COLO829 (cell line): Measurements from ENCODE around the gene FBLN5.

Source experiments
- DNase-seq: peaks from one replicate; pipeline ENCODE4 v3.0.0; 2012; ENCODE audit warnings: low spot score

FBLN5 gene

GRCh38 chr14:91947475-91948184 is at the start of gene FBLN5:
Gene FBLN5, minus strand, starts transcription at chr14:91947694. Its CDS starts 465 bp downstream, at chr14:91947229.
- DNase-seq = no peak

GRCh38 chr14:91996948-91997371 is 49.5 kb upstream of the FBLN5 start:
- DNase-seq = peak; percentile 42

DNA sequence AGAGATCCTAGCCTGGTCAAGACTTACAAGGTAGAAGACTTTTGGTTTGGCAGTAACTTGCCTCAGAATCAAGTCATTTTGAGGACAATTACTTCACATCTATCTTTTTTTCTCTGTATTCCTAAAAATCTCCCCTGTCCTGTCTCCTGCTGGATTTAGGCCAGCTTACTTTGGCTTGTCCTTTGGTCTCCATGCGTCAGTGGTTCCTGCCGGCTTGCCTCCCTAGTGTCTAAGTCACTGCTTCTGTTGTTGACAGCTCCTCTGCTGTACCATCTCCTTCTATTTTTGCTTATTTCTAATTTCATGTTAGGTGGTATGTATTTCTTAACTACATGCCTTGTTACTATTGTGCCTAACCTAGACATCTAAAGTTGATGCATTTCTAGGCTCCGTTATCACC is 39.7 kb upstream of the FBLN5 start:
- no peak for DNase-seq

GRCh38 chr14:91985521-91986255 is 38.2 kb upstream of the FBLN5 start:
- no peak for DNase-seq

- DNase-seq = no peak
Observed at GRCh38 chr14:91985008-91985407, 37.5 kb upstream of the FBLN5 start.

- DNase-seq = no peak
Observed at GRCh38 chr14:91983588-91983987, 36.1 kb upstream of the FBLN5 start.

GRCh38 chr14:91980157-91980556 is 32.7 kb upstream of the FBLN5 start:
- DNase-seq = peak; percentile 93

GRCh38 chr14:91977884-91978283 is 30.4 kb upstream of the FBLN5 start:
- no peak for DNase-seq

- no peak for DNase-seq
Observed at GRCh38 chr14:91975763-91976162, 28.3 kb upstream of the FBLN5 start.

GRCh38 chr14:91971188-91971778 is 23.8 kb upstream of the FBLN5 start:
- no peak for DNase-seq

DNA sequence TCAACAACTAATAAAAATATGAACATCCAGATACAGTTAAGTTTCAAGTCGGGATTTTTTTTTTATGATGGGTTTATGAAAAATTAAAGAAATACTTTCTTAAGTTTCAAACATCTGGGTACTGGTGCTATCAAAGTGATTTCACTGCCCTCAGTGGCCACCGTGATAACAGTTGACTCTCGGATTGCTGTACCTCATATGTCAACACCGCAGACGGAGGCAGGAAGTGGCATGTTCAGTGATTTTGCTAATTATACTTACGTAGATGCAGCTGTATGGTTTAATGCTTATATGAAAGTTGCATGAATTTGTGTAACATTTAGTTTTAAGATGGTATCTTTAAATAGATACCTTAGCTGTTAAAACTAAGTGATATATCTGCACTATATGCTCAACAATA is 20.8 kb upstream of the FBLN5 start:
- DNase-seq = no peak

DNA sequence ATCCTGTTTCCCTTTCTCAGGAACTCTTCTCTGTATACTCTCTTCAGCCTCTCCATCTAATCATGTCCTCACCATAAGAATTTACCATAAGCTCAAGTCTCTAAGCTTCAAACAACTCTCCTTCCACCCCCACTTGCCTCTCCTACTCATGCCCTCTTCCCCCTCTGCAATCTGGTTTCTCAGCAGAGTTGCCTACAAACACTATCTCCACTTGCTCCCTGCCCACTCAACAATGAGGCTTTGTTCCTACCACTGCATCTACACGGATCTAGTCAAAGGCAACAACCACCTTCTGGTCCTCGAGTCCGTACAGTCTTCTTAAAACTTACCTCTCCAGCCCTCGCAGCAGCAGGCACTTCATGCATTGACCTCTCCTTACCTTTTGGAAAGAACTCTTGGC is 17.2 kb upstream of the FBLN5 start:
- no peak for DNase-seq

GRCh38 chr14:91964011-91964410 is 16.5 kb upstream of the FBLN5 start:
- DNase-seq = no peak

DNA sequence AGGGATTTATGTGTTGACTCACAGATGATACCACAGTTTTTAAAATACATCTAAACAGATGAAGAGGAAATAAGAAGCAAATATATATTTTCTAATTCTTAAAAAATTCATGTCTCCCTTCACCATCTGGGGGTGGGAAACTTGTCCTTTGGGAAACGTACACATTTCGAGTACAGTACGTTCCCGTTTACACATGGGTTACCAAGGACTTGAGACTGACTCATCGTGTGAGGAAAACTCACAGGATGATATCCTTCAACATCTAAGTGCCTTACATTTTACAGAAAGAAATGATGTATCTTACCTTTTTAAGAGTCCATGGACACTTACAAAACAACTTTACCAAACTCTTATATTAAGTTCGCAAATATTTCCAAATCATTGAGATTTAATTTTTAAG is 16.0 kb upstream of the FBLN5 start:
- DNase-seq = no peak

DNA sequence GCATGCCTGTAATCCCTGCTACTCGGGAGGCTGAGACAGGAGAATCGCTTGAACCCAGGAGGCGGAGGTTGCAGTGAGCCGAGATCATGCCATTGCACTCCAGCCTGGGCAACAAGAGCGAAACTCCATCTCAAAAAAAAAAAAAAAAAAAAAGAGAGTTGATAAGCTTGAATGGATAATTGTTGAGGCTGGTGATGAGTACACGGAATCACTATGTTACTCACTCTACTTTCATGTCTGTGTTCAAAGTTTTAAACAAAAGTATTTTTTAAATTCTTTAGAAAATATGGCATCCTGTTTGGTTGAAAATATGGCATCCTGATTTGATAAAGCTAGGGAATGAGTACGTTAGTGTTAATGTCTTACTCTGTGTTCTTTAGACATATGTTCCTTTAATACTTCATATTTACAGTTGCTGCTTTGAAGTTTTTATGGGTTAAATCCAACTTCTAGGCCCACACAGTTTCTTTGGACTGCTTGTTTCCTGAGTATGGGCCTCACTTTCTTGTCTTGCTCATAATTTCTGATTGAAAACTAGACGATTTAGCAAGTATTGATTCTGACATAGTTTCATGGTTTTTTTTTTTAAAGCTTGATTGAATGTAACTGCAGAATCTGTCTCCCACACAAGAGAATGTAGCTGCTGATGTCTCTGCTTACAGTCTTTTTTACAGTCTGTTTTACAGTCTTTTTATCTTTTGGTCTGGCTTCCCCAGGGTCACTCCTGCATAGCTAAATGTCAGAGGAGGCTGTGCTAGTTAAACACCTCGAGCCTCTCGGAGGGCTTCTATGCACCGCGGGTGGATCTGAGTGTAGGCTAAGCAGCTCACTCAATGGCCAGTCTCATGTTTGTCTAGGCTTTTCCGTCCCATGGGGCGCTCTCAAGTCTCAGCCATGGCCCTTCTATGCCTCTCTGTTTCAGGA is 14.1 kb upstream of the FBLN5 start:
- DNase-seq = no peak

DNA sequence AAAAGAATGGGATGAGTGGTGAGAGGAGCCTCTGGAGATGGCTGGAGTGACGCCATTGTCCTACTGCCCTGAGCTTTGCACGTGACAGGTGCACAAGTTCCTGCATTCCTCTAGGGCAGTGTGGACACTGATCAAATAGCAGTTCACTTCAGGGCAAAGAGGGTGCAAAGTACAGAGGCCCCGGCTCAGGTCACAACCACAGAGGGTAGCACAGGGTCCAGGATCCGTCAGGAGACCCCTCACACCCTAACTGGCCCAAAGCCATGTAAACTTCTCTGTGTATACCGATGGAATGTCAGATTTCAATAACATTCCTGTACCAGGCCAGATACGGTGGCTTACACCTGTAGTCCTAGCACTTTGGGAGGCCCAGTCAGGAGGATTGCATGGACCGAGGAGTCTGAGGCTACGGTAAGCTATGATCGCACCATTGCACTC is 10.4 kb upstream of the FBLN5 start:
- DNase-seq = no peak

GRCh38 chr14:91956616-91957015 is 9.1 kb upstream of the FBLN5 start:
- DNase-seq = no peak

GRCh38 chr14:91955168-91955567 is 7.7 kb upstream of the FBLN5 start:
- DNase-seq = no peak

DNA sequence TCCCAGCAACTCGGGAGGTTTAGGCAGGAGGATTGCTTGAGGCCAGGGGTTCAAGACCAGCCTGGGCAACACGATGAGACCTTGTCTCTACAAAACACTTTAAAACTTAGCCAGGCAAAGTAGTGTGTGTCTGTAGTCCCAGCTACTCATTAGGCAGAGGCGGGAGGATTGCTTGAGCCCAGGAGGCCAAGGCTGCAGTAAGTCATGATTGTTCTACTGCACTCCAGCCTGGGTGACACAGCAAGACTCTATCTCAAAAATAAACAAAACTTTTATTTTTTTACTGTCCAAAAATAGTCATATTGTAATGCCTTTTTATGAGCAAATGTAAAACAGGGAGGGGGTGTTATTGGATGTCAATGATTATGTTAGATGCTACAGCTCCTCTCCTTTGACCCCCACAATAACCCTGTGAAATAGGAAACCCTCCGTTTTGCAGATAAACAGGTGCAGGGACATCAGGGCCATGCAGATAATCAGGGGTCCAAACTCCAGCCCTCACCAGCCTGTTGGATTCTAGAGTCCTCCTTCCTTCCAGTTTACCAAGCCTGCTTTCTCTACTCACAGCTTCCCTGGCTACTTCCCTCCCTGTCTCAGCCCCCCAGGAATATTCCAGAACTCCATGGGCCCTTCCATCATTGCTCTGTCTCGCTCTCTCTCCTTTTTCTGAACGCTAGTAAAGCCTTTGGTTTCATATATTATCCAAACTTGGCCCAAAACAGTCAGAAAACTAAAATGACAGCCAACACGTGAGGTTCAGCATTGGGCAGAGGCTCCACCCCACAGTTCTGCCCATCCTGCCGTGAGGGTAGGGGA is 5.9 kb upstream of the FBLN5 start:
- DNase-seq = no peak

GRCh38 chr14:91946622-91947474 is 646 bp downstream of the FBLN5 start:
- no peak for DNase-seq
